ENCODE data around the gene DR1. TPM values are rescaled to one million over a fixed set of nuclear protein-coding genes. Genes with fewer than 3 reads are reported as not detected.

DR1 gene
- 10 to 100 TPM; 56.7 to 87.0 TPM for total RNA-seq

- Mint-ChIP-seq H3K4me3 (peak within 1 kb of the TSS; percentile 93), H3K27ac (peak within 1 kb of the TSS; percentile 96), H3K36me3 (ENCODE audit: low read depth) (peaks cover 46% of the 10 kb centered on the region), H3K27me3 (no peaks in the 10 kb centered on the region), H3K4me1 (peaks cover 10% of the 10 kb centered on the region), H3K9me3 (no peaks in the 10 kb centered on the region)
- ATAC-seq (replicated peaks) = peak; percentile 84
Observed at GRCh38 chr1:93345633-93346420, at the start of gene DR1. DR1 (plus strand) TSS chr1:93345907; CDS start chr1:93346646, 739 bp downstream.

DNA sequence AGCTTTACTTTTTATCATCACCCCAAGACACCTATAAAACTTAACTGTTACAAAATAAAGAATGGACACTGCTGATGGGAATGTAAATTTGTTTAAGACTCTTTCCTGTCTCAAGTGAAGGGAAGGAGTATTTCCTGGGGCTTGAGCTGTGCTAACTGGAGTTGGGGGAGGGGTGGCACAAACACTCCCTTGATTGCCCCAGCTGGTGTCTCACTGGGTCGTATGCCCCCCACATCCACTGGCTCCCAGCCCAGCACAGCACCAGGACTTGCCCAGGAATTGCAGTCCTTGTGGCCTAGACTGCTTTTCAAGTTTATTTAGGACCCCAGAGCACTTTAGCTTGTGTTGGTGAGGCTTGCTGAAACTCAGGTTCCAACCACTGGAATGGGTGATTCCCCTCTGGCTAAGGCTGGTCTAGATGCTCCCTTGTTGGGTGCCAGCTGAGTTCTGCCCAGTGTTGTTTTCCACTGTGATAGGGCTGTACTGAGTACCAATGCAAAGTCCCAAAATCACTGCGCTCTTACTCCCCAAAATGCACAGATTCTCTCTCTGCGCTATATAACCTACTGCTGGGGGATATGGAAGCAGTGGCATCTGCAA is 49.1 kb upstream of the DR1 start:
- Mint-ChIP-seq H3K36me3 (ENCODE audit: low read depth) (peaks cover 18% of the 10 kb centered on the region), H3K4me3 (no peak overlapping the region), H3K4me1 (no peaks in the 10 kb centered on the region), H3K9me3 (no peaks in the 10 kb centered on the region), H3K27me3 (no peaks in the 10 kb centered on the region), H3K27ac (no peak overlapping the region)
- no peak for ATAC-seq (replicated peaks)

GRCh38 chr1:93301131-93301530 is 44.6 kb upstream of the DR1 start:
- Mint-ChIP-seq H3K27ac (no peak overlapping the region), H3K4me3 (no peak overlapping the region), H3K27me3 (no peaks in the 10 kb centered on the region), H3K9me3 (no peaks in the 10 kb centered on the region), H3K4me1 (no peaks in the 10 kb centered on the region), H3K36me3 (ENCODE audit: low read depth) (peaks cover 5% of the 10 kb centered on the region)
- ATAC-seq (replicated peaks) = no peak

DNA sequence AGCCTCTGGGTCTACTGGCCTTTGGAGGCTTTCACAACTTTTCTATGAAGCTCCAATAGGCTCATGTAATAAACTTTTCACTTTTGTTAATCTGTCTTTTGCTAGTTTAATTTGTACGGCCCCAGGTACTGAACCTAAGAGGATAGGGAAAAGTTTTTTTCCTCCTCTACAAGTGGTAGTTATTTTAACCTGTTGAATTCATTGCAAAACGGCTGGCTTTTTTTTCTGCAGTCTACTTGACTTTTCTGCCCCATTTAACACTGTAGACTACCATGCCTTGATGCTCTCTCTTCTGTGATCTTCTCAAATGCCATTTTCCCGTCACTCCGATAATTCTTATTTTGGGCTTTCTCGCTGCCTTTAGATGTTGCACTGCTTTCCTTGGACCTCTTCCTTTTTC is 43.6 kb upstream of the DR1 start:
- Mint-ChIP-seq H3K9me3 (no peaks in the 10 kb centered on the region), H3K4me3 (no peak overlapping the region), H3K27me3 (no peaks in the 10 kb centered on the region), H3K4me1 (no peaks in the 10 kb centered on the region), H3K36me3 (ENCODE audit: low read depth) (peaks cover 5% of the 10 kb centered on the region), H3K27ac (no peak overlapping the region)
- no peak for ATAC-seq (replicated peaks)

GRCh38 chr1:93304716-93305138 is 41.0 kb upstream of the DR1 start:
- peak; percentile 48 for ATAC-seq (replicated peaks)
- Mint-ChIP-seq H3K4me3 (no peak overlapping the region), H3K9me3 (no peaks in the 10 kb centered on the region), H3K4me1 (no peaks in the 10 kb centered on the region), H3K27me3 (no peaks in the 10 kb centered on the region), H3K36me3 (ENCODE audit: low read depth) (peaks cover 5% of the 10 kb centered on the region), H3K27ac (no peak overlapping the region)

DNA sequence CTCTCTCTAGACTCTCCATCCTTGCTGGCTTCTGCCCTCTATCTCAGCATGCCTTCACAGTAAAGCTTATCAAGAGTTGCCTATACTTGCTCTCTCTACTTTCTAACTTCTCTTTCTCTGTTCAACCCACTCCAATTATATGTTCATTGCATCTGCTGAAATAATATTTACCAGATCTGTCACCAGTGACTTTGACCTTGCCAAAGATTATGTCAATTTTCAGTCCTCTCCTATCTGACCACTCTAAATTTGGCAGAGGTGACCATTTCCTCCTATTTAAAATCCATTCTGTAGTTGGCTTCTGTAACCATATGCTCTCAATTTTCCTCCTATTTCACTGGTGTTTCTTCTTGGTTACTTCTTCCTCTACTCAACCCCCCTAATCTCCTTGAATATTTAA is 38.8 kb upstream of the DR1 start:
- Mint-ChIP-seq H3K4me1 (no peaks in the 10 kb centered on the region), H3K27me3 (no peaks in the 10 kb centered on the region), H3K9me3 (no peaks in the 10 kb centered on the region), H3K27ac (no peak overlapping the region), H3K36me3 (ENCODE audit: low read depth) (peaks cover 7% of the 10 kb centered on the region), H3K4me3 (no peak overlapping the region)
- ATAC-seq (replicated peaks) = no peak

DNA sequence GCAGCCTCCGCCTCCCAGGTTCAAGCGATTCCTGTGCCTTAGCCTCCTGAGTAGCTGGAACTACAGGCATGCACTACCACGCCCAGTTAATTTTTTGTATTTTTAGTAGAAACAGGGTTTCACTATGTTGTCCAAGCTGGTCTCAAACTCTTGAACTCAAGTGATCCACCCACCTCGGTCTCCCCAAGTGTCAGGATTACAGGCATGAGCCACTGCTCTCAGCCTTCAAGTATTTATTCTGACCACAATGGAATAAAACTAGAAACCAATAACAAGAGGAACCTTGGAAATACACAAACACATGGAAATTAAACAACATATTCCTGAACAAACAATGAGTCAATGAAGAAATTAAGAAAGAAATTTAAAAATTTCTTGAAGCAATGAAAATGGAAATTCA is 32.7 kb upstream of the DR1 start:
- no peak overlapping the region for H3K4me3 Mint-ChIP-seq

GRCh38 chr1:93317207-93317606 is 28.5 kb upstream of the DR1 start:
- H3K27me3 Mint-ChIP-seq = no peaks in the 10 kb centered on the region
- no peaks in the 10 kb centered on the region for H3K9me3 Mint-ChIP-seq
- H3K36me3 Mint-ChIP-seq (ENCODE audit: low read depth) = peaks cover 13% of the 10 kb centered on the region
- no peak overlapping the region for H3K4me3 Mint-ChIP-seq
- H3K4me1 Mint-ChIP-seq = no peaks in the 10 kb centered on the region
- no peak overlapping the region for H3K27ac Mint-ChIP-seq
- no peak for ATAC-seq (replicated peaks)

More for the DNA sequence above, 32.7 kb upstream of the DR1 start:
- Mint-ChIP-seq H3K36me3 (ENCODE audit: low read depth) (peaks cover 20% of the 10 kb centered on the region), H3K27me3 (no peaks in the 10 kb centered on the region), H3K4me1 (no peaks in the 10 kb centered on the region), H3K9me3 (no peaks in the 10 kb centered on the region), H3K27ac (no peak overlapping the region)
- ATAC-seq (replicated peaks) = no peak

GRCh38 chr1:93317943-93318342 is 27.8 kb upstream of the DR1 start:
- Mint-ChIP-seq H3K36me3 (ENCODE audit: low read depth) (peaks cover 13% of the 10 kb centered on the region), H3K27me3 (no peaks in the 10 kb centered on the region), H3K27ac (no peak overlapping the region), H3K9me3 (no peaks in the 10 kb centered on the region), H3K4me3 (no peak overlapping the region), H3K4me1 (no peaks in the 10 kb centered on the region)
- ATAC-seq (replicated peaks) = no peak

- no peak for ATAC-seq (replicated peaks)
- no peak overlapping the region for H3K27ac Mint-ChIP-seq
- H3K36me3 Mint-ChIP-seq (ENCODE audit: low read depth) = no peaks in the 10 kb centered on the region
- no peaks in the 10 kb centered on the region for H3K9me3 Mint-ChIP-seq
- no peaks in the 10 kb centered on the region for H3K4me1 Mint-ChIP-seq
- H3K4me3 Mint-ChIP-seq = no peak overlapping the region
- no peaks in the 10 kb centered on the region for H3K27me3 Mint-ChIP-seq
Observed at GRCh38 chr1:93321720-93322119, 24.0 kb upstream of the DR1 start.

DNA sequence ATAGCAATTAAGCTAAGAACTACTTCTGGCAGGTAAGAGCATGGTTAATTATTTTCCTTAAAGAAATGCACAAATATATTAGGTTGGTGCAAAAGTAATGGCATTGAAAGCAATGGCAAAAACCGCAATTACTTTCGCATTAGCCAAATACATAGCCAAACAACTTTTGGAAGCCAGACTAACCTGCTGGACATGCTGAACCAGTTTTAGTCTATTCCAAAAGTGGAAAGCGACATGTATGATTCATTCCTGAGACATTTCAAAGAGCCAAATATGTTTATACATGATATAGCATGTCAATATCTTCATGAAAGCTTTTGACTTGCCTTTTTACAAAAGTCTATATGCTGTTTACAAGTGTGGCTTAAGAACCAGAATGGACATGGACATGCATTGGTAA is 23.4 kb upstream of the DR1 start:
- Mint-ChIP-seq H3K36me3 (ENCODE audit: low read depth) (no peaks in the 10 kb centered on the region), H3K27me3 (no peaks in the 10 kb centered on the region), H3K9me3 (no peaks in the 10 kb centered on the region), H3K4me3 (no peak overlapping the region), H3K27ac (no peak overlapping the region), H3K4me1 (no peaks in the 10 kb centered on the region)
- ATAC-seq (replicated peaks) = no peak

- H3K36me3 Mint-ChIP-seq (ENCODE audit: low read depth) = no peaks in the 10 kb centered on the region
- H3K4me3 Mint-ChIP-seq = no peak overlapping the region
- no peaks in the 10 kb centered on the region for H3K4me1 Mint-ChIP-seq
- no peaks in the 10 kb centered on the region for H3K9me3 Mint-ChIP-seq
- no peak overlapping the region for H3K27ac Mint-ChIP-seq
- no peak for ATAC-seq (replicated peaks)
- no peaks in the 10 kb centered on the region for H3K27me3 Mint-ChIP-seq
Observed at GRCh38 chr1:93323185-93323820, 22.4 kb upstream of the DR1 start.

DNA sequence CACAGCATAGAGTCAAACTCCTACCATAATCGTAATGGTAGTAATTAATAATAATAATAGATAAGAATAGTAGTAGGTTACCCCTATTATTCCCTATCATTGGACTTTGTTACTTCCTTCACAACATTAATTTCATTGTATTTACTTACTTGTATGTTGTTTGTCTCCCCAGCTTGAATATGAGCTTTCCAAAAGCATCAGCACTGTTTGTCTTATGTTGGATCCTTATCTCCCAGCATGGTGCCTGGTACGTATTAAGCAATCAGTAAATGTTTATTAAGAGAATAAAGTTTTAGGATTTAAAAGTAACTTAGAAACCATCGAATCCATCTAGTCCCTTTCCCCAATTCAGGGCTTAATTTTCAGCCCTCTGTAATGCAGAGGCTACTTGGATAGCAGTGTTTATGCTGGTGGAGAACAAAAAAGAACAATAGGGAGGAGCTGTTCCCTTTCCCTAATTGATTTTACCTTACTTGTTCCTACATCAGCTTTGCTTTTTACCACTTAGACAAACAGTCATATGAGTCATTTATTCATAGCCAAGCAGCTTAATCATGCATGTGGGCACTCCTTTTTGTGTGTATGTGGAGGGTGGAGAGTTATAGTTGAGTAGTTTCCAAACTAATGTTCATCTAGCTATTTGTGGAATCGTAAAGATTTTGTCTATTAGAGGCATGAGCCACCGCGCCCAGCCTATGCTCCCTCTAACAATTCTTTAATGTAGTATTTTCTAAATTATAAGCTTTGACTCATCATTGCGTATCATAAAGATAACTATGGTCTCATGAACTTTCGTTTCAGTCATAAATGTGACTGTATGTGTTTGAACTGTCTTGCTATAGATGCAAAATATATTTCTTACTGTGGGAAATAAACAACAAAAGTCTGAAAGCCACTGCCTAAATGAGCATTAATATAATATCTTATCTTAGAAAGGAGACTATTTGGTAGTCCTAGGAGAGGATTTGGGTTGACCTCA is 20.9 kb upstream of the DR1 start:
- no peak for ATAC-seq (replicated peaks)
- Mint-ChIP-seq H3K4me1 (no peaks in the 10 kb centered on the region), H3K27me3 (no peaks in the 10 kb centered on the region), H3K36me3 (ENCODE audit: low read depth) (no peaks in the 10 kb centered on the region), H3K9me3 (no peaks in the 10 kb centered on the region), H3K27ac (no peak overlapping the region), H3K4me3 (no peak overlapping the region)
